K562 (cell line): ENCODE results near the gene MPND. TPM values are rescaled to one million over a fixed set of nuclear protein-coding genes. Genes with fewer than 3 reads are reported as not detected.
A peak's percentile ranks its signal among the peaks of the same experiment; 100 is the strongest.

Source experiments
- CREBBP ChIP-seq: IDR thresholded peaks from one replicate; pipeline ENCODE4 v1.6.1; 2012; ENCODE audit warnings: low read depth, mild to moderate bottlenecking, control low read depth, inconsistent platforms, low read length
- ETS1 ChIP-seq: conservative IDR thresholded peaks from 2 replicates; pipeline ENCODE4 v1.6.1; 2011; ENCODE audit warnings: low read depth, mild to moderate bottlenecking, low read length; ENCODE audit not compliant: control insufficient read depth
- GTF2F1 ChIP-seq: IDR thresholded peaks from 2 replicates; pipeline ENCODE4 v1.6.1; 2011; ENCODE audit warnings: low read depth, low read length, improper control_type of control experiment
- HMGN3 ChIP-seq: IDR thresholded peaks from 2 replicates; pipeline ENCODE4 v1.6.1; 2011; ENCODE audit warnings: borderline replicate concordance, low read depth, mild to moderate bottlenecking, mixed read lengths, low read length; ENCODE audit not compliant: insufficient read length; ENCODE audit errors: extremely low read depth
- HOMEZ ChIP-seq: fragments of 250-450 bp; sonication (Bioruptor Pico); IDR thresholded peaks from 2 replicates; pipeline ENCODE4 v1.4.0; 2020; ENCODE audit warnings: mild to moderate bottlenecking, moderate library complexity
- NKRF ChIP-seq: fragments of 450-650 bp; IDR thresholded peaks from 2 replicates; pipeline ENCODE4 v1.6.1; 2016; ENCODE audit warnings: borderline replicate concordance
- SP2 ChIP-seq: IDR thresholded peaks from 2 replicates; pipeline ENCODE4 v1.6.1; 2011; ENCODE audit warnings: mild to moderate bottlenecking, low read depth, low read length, moderate library complexity; ENCODE audit not compliant: poor library complexity, severe bottlenecking; ENCODE audit errors: extremely low read depth
- ZNF212 ChIP-seq: fragments of 450-650 bp; formaldehyde crosslinking; IDR thresholded peaks from 2 replicates; pipeline ENCODE4 v1.4.0; 2020; ENCODE audit warnings: mild to moderate bottlenecking
- polyA plus RNA-seq, 8 experiments: library from polyadenylated mRNA; depleted of rRNA in 4 of 8; stranded (reverse) in 5 of 8; unstranded in 3 of 8; fragments of >200 nt; fragmentation: Nextera tagmentation in 2 of 8; fragmentation: Illumina TruSeq in 1 of 8; extraction: Ambion mirVana in 2 of 8; extraction: Trizol in 1 of 8; gene quantifications; 2 replicates each; pipeline versions ENCODE4 v1.2.1 to v1.2.3, GENCODE V29; 2011 to 2014; ENCODE audit warnings: inconsistent platforms in 1 of 8, missing spikeins in 1 of 8
- total RNA-seq, 7 experiments: library from RNA; depleted of rRNA in 6 of 7; stranded (reverse); fragments of >200 nt in 6 of 7; fragmentation: Illumina TruSeq in 2 of 7; extraction: Trizol in 2 of 7; gene quantifications; 2 replicates each; pipeline versions ENCODE4 v1.2.1 to v1.2.3, GENCODE V29; 2011 to 2021; ENCODE audit warnings: low replicate concordance in 1 of 7

The MPND gene
- total and polyA plus RNA-seq, 9 of the 15 experiments (the other 6 are each of a cell fraction or from before 2014, with no cell fraction given) = 0.25 to 14.0 (median 3.9) TPM

GRCh38 chr19:4328243-4328990, 14.9 kb upstream of the MPND start (continued):
- 0 out of 2 replicates have a peak, but pooled peaks have one; percentile 35 for TF ChIP-seq HOMEZ (CRISPR knock-in tag)
- TF ChIP-seq HMGN3 = peak; percentile 100
- peak; percentile 43; the same call in 1 of the 2 replicates for TF ChIP-seq ETS1
- TF ChIP-seq SP2 = peak; percentile 73
- no peak for TF ChIP-seq CREBBP
- peak; percentile 91; the same call in 1 of the 2 replicates for TF ChIP-seq NKRF
- 0 out of 2 replicates have a peak, but pooled peaks have one; percentile 48 for TF ChIP-seq GTF2F1
- TF ChIP-seq ZNF212 (CRISPR knock-in tag) = 0 out of 2 replicates have a peak, but pooled peaks have one; percentile 56
